DOHH2 (cell line): ENCODE measurements around the gene ADGRA1.

ENCODE experiments used
- H3F3A ChIP-seq: fragments of 200-600 bp; sonication (generic), shearing (Covaris generic); 2 replicates; pipeline ENCODE4 v1.6.0; 2016; ENCODE audit warnings: antibody characterized with exemption, mild to moderate bottlenecking; ENCODE audit not compliant: control insufficient read depth, insufficient read depth
- H3K27ac ChIP-seq: fragments of 200-600 bp; sonication (generic); 2 replicates; pipeline ENCODE4 v1.5.1; 2014; ENCODE audit warnings: low read depth, mild to moderate bottlenecking, low read length, moderate library complexity
- H3K27me3 ChIP-seq: fragments of 200-600 bp; sonication (generic); 2 replicates; pipeline ENCODE4 v1.6.1; 2014; ENCODE audit warnings: mild to moderate bottlenecking, low read length, mixed read lengths; ENCODE audit not compliant: control insufficient read depth
- H3K36me3 ChIP-seq: fragments of 200-600 bp; sonication (generic); 2 replicates; pipeline ENCODE4 v1.6.1; 2014; ENCODE audit warnings: mild to moderate bottlenecking, low read length, moderate library complexity, mixed read lengths; ENCODE audit not compliant: control insufficient read depth
- H3K4me1 ChIP-seq: fragments of 200-600 bp; sonication (generic); 2 replicates; pipeline ENCODE4 v1.6.1; 2014; ENCODE audit warnings: mild to moderate bottlenecking, low read length, mixed read lengths; ENCODE audit not compliant: control insufficient read depth
- H3K4me2 ChIP-seq: fragments of 200-600 bp; sonication (generic); 2 replicates; pipeline ENCODE4 v1.6.0; 2014; ENCODE audit warnings: mild to moderate bottlenecking, low read length, moderate library complexity
- H3K4me3 ChIP-seq: fragments of 200-600 bp; sonication (generic); 2 replicates; pipeline ENCODE4 v1.5.1; 2014; ENCODE audit warnings: mild to moderate bottlenecking, low read length, mixed read lengths
- H3K79me2 ChIP-seq: fragments of 200-600 bp; sonication (generic); 2 replicates; pipeline ENCODE4 v1.6.1; 2014; ENCODE audit warnings: mild to moderate bottlenecking, low read length, mixed read lengths; ENCODE audit not compliant: control insufficient read depth
- H3K9me2 ChIP-seq: fragments of 200-600 bp; sonication (generic); replicated peaks from 2 replicates; pipeline ENCODE4 v1.6.1; 2014; ENCODE audit warnings: mild to moderate bottlenecking, low read length, mixed read lengths; ENCODE audit not compliant: control insufficient read depth
- H3K9me3 ChIP-seq: fragments of 200-600 bp; sonication (generic); 2 replicates; pipeline ENCODE4 v1.6.1; 2014; ENCODE audit warnings: antibody characterized with exemption, low read length, mixed read lengths; ENCODE audit not compliant: control insufficient read depth, insufficient read depth
- H4K20me1 ChIP-seq: fragments of 200-600 bp; sonication (generic); 2 replicates; pipeline ENCODE4 v1.6.0; 2014; ENCODE audit warnings: low read depth, mild to moderate bottlenecking, antibody characterized with exemption, low read length, moderate library complexity; ENCODE audit not compliant: control insufficient read depth, insufficient read depth
- EZH2phosphoT487 ChIP-seq: fragments of 200-600 bp; sonication (generic); IDR thresholded peaks from 2 replicates; pipeline ENCODE4 v1.6.1; 2017; ENCODE audit warnings: borderline replicate concordance, mild to moderate bottlenecking, antibody characterized with exemption, low read length, moderate library complexity, mixed read lengths
- TF ChIP-seq, protein P1 (sequence below): fragments of 200-600 bp; sonication (generic); IDR thresholded peaks from one replicate; pipeline ENCODE4 v1.5.1; 2014; ENCODE audit warnings: antibody characterized with exemption, mild to moderate bottlenecking, low read depth, low read length; ENCODE audit not compliant: poor library complexity, severe bottlenecking

ADGRA1 gene

DNA sequence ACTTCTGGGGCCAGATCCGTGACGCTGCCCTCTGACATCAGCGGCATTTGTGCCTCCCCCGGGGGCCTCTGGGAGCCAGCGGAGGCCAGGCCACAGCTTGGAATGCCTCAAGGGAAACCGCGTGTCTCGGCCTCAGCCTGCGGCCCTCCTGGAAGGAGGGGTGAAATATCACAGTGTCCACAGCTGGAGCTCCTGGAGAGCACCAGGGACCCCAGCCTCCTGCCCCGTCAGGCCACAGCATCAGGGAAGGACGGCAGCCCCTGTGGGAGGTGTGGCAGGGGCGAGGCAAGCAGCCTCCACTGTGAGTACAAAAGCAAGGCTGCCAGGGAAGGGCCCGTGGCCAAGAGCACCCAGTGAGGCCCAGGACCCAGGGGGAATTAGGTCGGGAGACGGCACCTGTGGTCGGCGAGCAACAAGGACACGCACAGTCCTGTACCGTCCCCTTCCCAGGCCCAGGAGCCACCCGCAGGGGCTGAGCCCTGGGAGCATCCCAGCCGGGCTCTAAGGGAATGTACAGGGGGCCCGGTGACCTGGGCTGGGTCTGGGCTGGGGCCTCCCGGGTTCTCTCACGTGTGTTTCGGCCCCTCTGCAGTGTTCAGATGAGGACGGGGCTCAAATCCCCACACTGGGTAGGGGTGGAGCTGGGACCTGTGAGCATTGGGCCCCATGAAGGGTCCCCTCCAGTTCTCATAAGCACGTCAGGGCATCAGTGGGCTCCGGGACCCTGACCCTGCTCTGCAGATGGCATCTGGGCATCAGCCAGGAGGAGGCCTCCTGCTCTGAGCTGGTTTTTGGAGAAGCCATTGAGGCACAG, 53.6 kb downstream of the ADGRA1 start:
- Histone ChIP-seq H3K27me3 (no peaks in the 10 kb centered on the region), H3F3A (no peaks in the 10 kb centered on the region), H3K79me2 (no peaks in the 10 kb centered on the region), H3K4me2 (no peak overlapping the region), H3K4me1 (no peaks in the 10 kb centered on the region), H3K4me3 (no peak overlapping the region), H3K36me3 (no peaks in the 10 kb centered on the region), H4K20me1 (no peaks in the 10 kb centered on the region), H3K27ac (no peak overlapping the region), H3K9me2 (no peaks in the 10 kb centered on the region), H3K9me3 (no peaks in the 10 kb centered on the region)
- no peak for TF ChIP-seq EZH2phosphoT487
- TF ChIP-seq, protein P1, sequence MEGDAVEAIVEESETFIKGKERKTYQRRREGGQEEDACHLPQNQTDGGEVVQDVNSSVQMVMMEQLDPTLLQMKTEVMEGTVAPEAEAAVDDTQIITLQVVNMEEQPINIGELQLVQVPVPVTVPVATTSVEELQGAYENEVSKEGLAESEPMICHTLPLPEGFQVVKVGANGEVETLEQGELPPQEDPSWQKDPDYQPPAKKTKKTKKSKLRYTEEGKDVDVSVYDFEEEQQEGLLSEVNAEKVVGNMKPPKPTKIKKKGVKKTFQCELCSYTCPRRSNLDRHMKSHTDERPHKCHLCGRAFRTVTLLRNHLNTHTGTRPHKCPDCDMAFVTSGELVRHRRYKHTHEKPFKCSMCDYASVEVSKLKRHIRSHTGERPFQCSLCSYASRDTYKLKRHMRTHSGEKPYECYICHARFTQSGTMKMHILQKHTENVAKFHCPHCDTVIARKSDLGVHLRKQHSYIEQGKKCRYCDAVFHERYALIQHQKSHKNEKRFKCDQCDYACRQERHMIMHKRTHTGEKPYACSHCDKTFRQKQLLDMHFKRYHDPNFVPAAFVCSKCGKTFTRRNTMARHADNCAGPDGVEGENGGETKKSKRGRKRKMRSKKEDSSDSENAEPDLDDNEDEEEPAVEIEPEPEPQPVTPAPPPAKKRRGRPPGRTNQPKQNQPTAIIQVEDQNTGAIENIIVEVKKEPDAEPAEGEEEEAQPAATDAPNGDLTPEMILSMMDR = no peak

DNA sequence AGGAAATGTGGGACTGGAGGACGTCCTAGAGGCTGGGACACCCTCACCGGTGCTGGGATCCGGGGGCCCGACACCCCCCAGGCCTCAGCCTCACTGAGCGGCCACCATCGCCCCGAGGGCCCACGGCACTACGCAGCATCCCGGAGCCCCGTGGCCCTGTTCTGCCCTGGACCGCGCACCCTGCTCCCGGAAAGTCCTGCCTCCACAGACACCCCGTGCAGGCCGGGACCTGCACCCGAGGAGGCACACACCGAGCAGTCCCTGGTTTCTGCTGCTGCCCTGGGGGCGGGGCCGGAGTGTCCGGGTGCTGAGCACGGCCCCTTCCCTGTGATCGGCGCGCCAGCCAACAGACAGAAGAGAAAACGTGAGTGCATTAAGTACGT, 54.2 kb downstream of the ADGRA1 start:
- Histone ChIP-seq H3K36me3 (no peaks in the 10 kb centered on the region), H3K4me3 (no peak overlapping the region), H3F3A (no peaks in the 10 kb centered on the region), H3K9me2 (no peaks in the 10 kb centered on the region), H3K4me1 (no peaks in the 10 kb centered on the region), H3K4me2 (no peak overlapping the region), H3K27ac (no peak overlapping the region), H3K79me2 (no peaks in the 10 kb centered on the region), H4K20me1 (no peaks in the 10 kb centered on the region), H3K27me3 (no peaks in the 10 kb centered on the region), H3K9me3 (no peaks in the 10 kb centered on the region)
- TF ChIP-seq EZH2phosphoT487 = no peak
- TF ChIP-seq, protein P1 = no peak

DNA sequence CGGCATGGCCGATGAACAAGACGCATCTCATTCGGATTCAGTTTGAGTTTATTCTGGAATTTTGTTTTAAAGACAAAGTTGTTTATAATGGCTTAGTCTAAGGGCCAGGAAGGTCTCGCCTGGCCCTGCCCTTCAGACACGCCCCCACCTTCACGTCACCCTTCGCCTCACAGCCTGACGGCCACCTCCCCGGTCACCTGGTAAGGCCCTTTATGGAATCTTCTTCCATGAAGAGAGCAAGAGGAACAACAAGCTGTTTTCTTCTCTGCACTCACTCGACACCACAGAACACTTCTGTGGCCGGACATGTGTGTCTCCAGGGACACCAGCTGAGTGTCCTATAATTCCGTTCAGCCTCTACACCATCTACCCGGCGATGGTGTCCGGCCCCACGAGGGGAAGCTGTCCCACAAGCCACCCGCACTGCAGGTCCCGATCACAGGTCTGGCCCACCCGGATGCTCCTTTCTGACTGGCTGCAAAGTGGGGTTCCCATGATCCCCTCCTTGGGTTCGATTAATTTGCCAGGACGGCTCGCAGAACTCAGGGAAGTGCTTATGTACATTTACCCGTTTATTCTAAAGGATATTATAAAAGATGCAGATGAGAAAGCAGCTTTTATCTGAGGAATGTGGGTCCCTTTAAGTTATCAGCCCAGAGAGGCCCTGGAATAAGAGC, 54.9 kb downstream of the ADGRA1 start:
- Histone ChIP-seq H3F3A (no peaks in the 10 kb centered on the region), H3K27ac (no peak overlapping the region)
- TF ChIP-seq EZH2phosphoT487 = no peak
- TF ChIP-seq, protein P1 = no peak

More for the DNA sequence above, 54.9 kb downstream of the ADGRA1 start:
- no peaks in the 10 kb centered on the region for H4K20me1 ChIP-seq
- no peaks in the 10 kb centered on the region for H3K4me1 ChIP-seq
- no peaks in the 10 kb centered on the region for H3K9me2 ChIP-seq
- H3K4me2 ChIP-seq = no peak overlapping the region
- H3K4me3 ChIP-seq = no peak overlapping the region
- no peaks in the 10 kb centered on the region for H3K27me3 ChIP-seq
- H3K9me3 ChIP-seq = no peaks in the 10 kb centered on the region
- no peaks in the 10 kb centered on the region for H3K36me3 ChIP-seq
- no peaks in the 10 kb centered on the region for H3K79me2 ChIP-seq
